K562 (cell line): ENCODE data around the gene KCNQ5. TPM values are rescaled to one million over a fixed set of nuclear protein-coding genes. Genes with fewer than 3 reads are reported as not detected.

Experiments
- ATAC-seq: fragments of 200-7000 bp; cut with Tn5 transposase; 3 replicates; pipeline ENCODE4 v1.9.1; 2020; ENCODE audit warnings: moderate library complexity
- BruUV-seq: library from RNA; stranded (reverse); fragments of 400-500 nt; replicated peaks from 2 replicates; lab custom pipeline; 2021; lab: Mats Ljungman, UMichigan
- CTCF ChIA-PET: fragments of 300-600 bp; formaldehyde crosslinking; extraction: SDS; loops from one replicate; lab custom pipeline; 2021; ENCODE audit warnings: low intra/inter-chr PET ratio; lab: Yijun Ruan, JAX
- POLR2A ChIA-PET: fragments of 300-600, 350-650 bp; sonication (Branson Sonifier 250); formaldehyde crosslinking; extraction: SDS; loops from one replicate; lab custom pipeline; 2021; ENCODE audit warnings: antibody characterized with exemption, inconsistent platforms; lab: Yijun Ruan, JAX
- DNase-seq, 4 experiments: peaks; one replicate each; pipeline versions ENCODE4 v3.0.0 to v3.0.0-alpha.2; 2011 to 2018; ENCODE audit warnings: low spot score in 3 of 4, mixed read lengths in 3 of 4; ENCODE audit errors: extremely low read depth in 1 of 4
- FAIRE-seq: peaks from 2 replicates; lab custom pipeline; 2011; peaks lifted over from hg19 to GRCh38; lab: Jason Lieb, UNC
- H2AFZ ChIP-seq: 2 replicates; pipeline ENCODE4 v1.6.0; 2011; ENCODE audit warnings: low read depth, low read length, control low read depth, inconsistent platforms
- H3K27ac ChIP-seq: fragments of 200-600 bp; 3 replicates; pipeline ENCODE4 v1.8.0; 2011; ENCODE audit warnings: low read depth, mild to moderate bottlenecking, control low read depth, inconsistent platforms, low read length, moderate library complexity, mixed read lengths; ENCODE audit errors: extremely low read depth
- H3K27me3 ChIP-seq, 2 experiments: fragments of 300-600 bp in 1 of 2; 2 replicates in 1 of 2; 3 replicates in 1 of 2; pipeline versions ENCODE4 v1.6.0 to v1.8.0; 2011; ENCODE audit warnings: inconsistent platforms in 2 of 2, low read length in 2 of 2, mild to moderate bottlenecking in 1 of 2, mixed read lengths in 1 of 2, moderate library complexity in 1 of 2; ENCODE audit not compliant: control insufficient read depth in 2 of 2, insufficient read depth in 2 of 2
- H3K36me3 ChIP-seq: fragments of 300-600 bp; 3 replicates; pipeline ENCODE4 v1.8.0; 2011; ENCODE audit warnings: mild to moderate bottlenecking, low read length, inconsistent platforms; ENCODE audit not compliant: control insufficient read depth, insufficient read depth
- H3K4me1 ChIP-seq, 2 experiments: fragments of 200-600 bp in 1 of 2; replicated peaks in 1 of 2; 2 replicates in 1 of 2; 3 replicates in 1 of 2; pipeline versions ENCODE4 v1.5.1 to v1.8.0; 2011; ENCODE audit warnings: inconsistent platforms in 2 of 2, low read length in 2 of 2, mild to moderate bottlenecking in 1 of 2, mixed read lengths in 1 of 2, moderate library complexity in 1 of 2; ENCODE audit not compliant: control insufficient read depth in 2 of 2, insufficient read depth in 2 of 2
- H3K4me2 ChIP-seq: 2 replicates; pipeline ENCODE4 v1.6.1; 2011; ENCODE audit warnings: low read length, control low read depth, inconsistent platforms, mixed read lengths; ENCODE audit not compliant: insufficient read depth
- H3K4me3 ChIP-seq: fragments of 200-600 bp; sonication (generic), shearing (Covaris generic); 2 replicates; pipeline ENCODE4 v1.5.1; 2016; ENCODE audit warnings: control low read depth, inconsistent platforms
- H3K79me2 ChIP-seq: fragments of 200-600 bp; 3 replicates; pipeline ENCODE4 v1.8.0; 2011; ENCODE audit warnings: low read length, inconsistent platforms; ENCODE audit not compliant: control insufficient read depth, insufficient read depth
- H3K9ac ChIP-seq, 2 experiments: 2 replicates each; pipeline versions ENCODE4 v1.6.0 to v1.6.1; 2011; ENCODE audit warnings: low read depth in 2 of 2, low read length in 2 of 2, control low read depth in 1 of 2, inconsistent platforms in 1 of 2, mild to moderate bottlenecking in 1 of 2, mixed read lengths in 1 of 2; ENCODE audit not compliant: insufficient read depth in 1 of 2
- H3K9me1 ChIP-seq: one replicate; pipeline ENCODE4 v1.6.0; 2011; ENCODE audit warnings: inconsistent platforms, mild to moderate bottlenecking, low read length, moderate library complexity; ENCODE audit not compliant: control insufficient read depth, insufficient read depth
- H3K9me3 ChIP-seq: replicated peaks from 2 replicates; pipeline ENCODE4 v1.5.1; 2011; ENCODE audit warnings: low read depth, low read length, inconsistent platforms; ENCODE audit not compliant: control insufficient read depth, insufficient read depth
- H4K20me1 ChIP-seq: replicated peaks from 2 replicates; pipeline ENCODE4 v1.6.1; 2011; ENCODE audit warnings: low read length, inconsistent platforms, mixed read lengths; ENCODE audit not compliant: control insufficient read depth, insufficient read depth
- ZFP1 ChIP-seq: fragments of 450-650 bp; formaldehyde crosslinking; IDR thresholded peaks from 2 replicates; pipeline ENCODE4 v1.4.0; 2020; ENCODE audit warnings: mild to moderate bottlenecking, mixed read lengths
- ZNF316 ChIP-seq: fragments of 450-650 bp; IDR thresholded peaks from 2 replicates; pipeline ENCODE4 v1.6.1; 2016
- WGBS: fragments of 100-300 bp; shearing (Covaris generic); methylation state at CpG from one replicate; pipeline ENCODE4 v1.1.6; 2016; ENCODE audit warnings: low coverage, mixed read lengths; ENCODE audit not compliant: insufficient coverage; ENCODE audit errors: missing lambda C conversion rate; 5-methylcytosine and 5-hydroxymethylcytosine counted together
- in situ Hi-C: fragments of 300-500 bp; cut with MboI; formaldehyde crosslinking; loops from 4 replicates; pipeline ENCODE4 v1.15.0; 2018; ENCODE audit warnings: inconsistent platforms, mixed read lengths
- intact Hi-C: fragments of 100-400 bp; cut with micrococcal nuclease; formaldehyde crosslinking; loops from 2 replicates; pipeline ENCODE4 v1.14.2; 2022
- polyA plus RNA-seq, 8 experiments: library from polyadenylated mRNA; depleted of rRNA in 4 of 8; stranded (reverse) in 5 of 8; unstranded in 3 of 8; fragments of >200 nt; fragmentation: Nextera tagmentation in 2 of 8; fragmentation: Illumina TruSeq in 1 of 8; extraction: Ambion mirVana in 2 of 8; extraction: Trizol in 1 of 8; gene quantifications; 2 replicates each; pipeline versions ENCODE4 v1.2.1 to v1.2.3, GENCODE V29; 2011 to 2014; ENCODE audit warnings: inconsistent platforms in 1 of 8, missing spikeins in 1 of 8
- total RNA-seq, 7 experiments: library from RNA; depleted of rRNA in 6 of 7; stranded (reverse); fragments of >200 nt in 6 of 7; fragmentation: Illumina TruSeq in 2 of 7; extraction: Trizol in 2 of 7; gene quantifications; 2 replicates each; pipeline versions ENCODE4 v1.2.1 to v1.2.3, GENCODE V29; 2011 to 2021; ENCODE audit warnings: low replicate concordance in 1 of 7
- TF ChIP-seq, protein P1 (sequence below): fragments of 450-650 bp; IDR thresholded peaks from one replicate; pipeline ENCODE4 v1.6.1; 2018; ENCODE audit warnings: mild to moderate bottlenecking, moderate library complexity; ENCODE audit not compliant: partially characterized antibody

KCNQ5 gene
- total and polyA plus RNA-seq, 9 of the 15 experiments (the other 6 are each of a cell fraction or from before 2014, with no cell fraction given): 0.31 to 5.9 (median 2.6) TPM

DNA sequence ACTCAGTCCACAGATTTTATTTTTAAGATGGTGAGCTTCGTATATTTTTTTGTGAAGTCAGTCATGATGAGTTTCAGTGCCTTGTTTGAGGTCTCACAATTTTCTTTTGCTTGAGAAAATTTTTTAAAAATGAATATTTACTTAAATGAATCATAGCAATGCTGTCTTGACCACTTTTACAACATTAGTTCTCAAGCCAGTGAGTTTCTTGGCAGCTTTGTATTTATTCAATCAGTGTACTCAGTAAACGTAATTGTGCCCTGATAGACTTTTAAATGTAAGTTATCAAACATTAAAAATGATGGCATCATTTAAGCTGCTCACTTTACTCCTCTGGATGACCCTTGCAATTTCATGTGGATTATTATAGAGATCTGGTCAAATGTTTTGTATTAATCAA is 342.1 kb downstream of the KCNQ5 start:
- Histone ChIP-seq H3K36me3 (no peaks in the 10 kb centered on the region), H3K4me2 (no peak overlapping the region), H3K27ac (no peak overlapping the region), H3K4me1 (no peaks in the 10 kb centered on the region), H4K20me1 (no peaks in the 10 kb centered on the region), H3K9me1 (no peaks in the 10 kb centered on the region), H3K4me3 (no peak overlapping the region), H3K9ac (no peak overlapping the region), H3K9me3 (no peaks in the 10 kb centered on the region), H3K27me3 (no peaks in the 10 kb centered on the region), H3K79me2 (no peaks in the 10 kb centered on the region), H2AFZ (no peak overlapping the region)
- in situ Hi-C loops: no loop called here
- ChIA-PET CTCF (no interaction called here), POLR2A (no interaction called here)
- FAIRE-seq (no peak), DNase-seq (no peak), ATAC-seq (no peak)
- intact Hi-C loops: no loop called here
- TF ChIP-seq, protein P1, sequence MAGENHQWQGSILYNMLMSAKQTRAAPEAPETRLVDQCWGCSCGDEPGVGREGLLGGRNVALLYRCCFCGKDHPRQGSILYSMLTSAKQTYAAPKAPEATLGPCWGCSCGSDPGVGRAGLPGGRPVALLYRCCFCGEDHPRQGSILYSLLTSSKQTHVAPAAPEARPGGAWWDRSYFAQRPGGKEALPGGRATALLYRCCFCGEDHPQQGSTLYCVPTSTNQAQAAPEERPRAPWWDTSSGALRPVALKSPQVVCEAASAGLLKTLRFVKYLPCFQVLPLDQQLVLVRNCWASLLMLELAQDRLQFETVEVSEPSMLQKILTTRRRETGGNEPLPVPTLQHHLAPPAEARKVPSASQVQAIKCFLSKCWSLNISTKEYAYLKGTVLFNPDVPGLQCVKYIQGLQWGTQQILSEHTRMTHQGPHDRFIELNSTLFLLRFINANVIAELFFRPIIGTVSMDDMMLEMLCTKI: no peak
- no TSS peak for BruUV-seq
- WGBS: 20% methylated on average over 2 of the region's 2 CpGs

DNA sequence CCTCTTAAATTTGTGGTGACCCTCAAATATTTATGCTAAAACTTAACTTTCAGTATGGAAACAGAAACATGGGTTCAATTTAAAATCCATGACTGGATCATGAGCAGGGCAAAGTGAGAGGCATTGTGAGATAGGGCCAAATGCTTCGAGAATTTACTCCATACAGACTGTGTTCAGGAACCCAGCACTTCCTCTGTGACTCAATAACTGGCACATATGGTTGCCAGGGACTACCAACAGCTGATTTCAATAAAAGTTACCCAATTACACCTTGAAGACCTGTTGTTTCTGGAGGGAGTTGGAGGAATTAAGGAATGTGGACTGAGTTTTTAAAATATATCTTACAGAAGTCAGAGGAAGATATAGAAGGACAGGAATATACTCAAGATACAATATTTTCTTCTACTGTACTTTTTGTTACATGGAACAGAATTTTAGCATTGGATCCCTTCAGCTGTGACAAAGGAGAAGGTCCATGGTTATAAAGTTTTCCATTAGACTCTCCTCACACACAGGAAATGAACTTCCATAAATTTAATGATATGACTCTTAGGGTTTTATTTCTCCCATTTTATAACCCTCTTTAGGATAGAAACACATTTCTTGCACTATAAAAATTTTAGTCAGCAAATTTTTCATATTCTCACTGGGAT is 344.9 kb downstream of the KCNQ5 start:
- Histone ChIP-seq H3K27ac (no peak overlapping the region), H3K9ac (no peak overlapping the region), H4K20me1 (no peaks in the 10 kb centered on the region)
- intact Hi-C loops: no loop called here
- DNase-seq: no peak
- TF ChIP-seq ZFP1: no peak
- TF ChIP-seq ZNF316: peak; percentile 49
- TF ChIP-seq, all 486 proteins: peak for 1
- no TSS peak for BruUV-seq
- Histone ChIP-seq H3K9me1 (no peaks in the 10 kb centered on the region), H3K36me3 (no peaks in the 10 kb centered on the region), H3K4me1 (no peaks in the 10 kb centered on the region), H2AFZ (no peak overlapping the region), H3K79me2 (no peaks in the 10 kb centered on the region), H3K4me3 (no peak overlapping the region), H3K27me3 (no peaks in the 10 kb centered on the region), H3K9me3 (no peaks in the 10 kb centered on the region), H3K4me2 (no peak overlapping the region)
- 5% methylated on average over 1 of the region's 1 CpG for WGBS
- ATAC-seq (no peak), FAIRE-seq (no peak)
- ChIA-PET CTCF (no interaction called here), POLR2A (no interaction called here)
- in situ Hi-C loops: no loop called here
